K562 (cell line): ENCODE measurements around the gene UBE2B.

Source experiments
- POLR2A ChIP-seq: fragments of 450-650 bp; conservative IDR thresholded peaks from 2 replicates; pipeline ENCODE4 v1.6.1; 2016
- SMAD3 ChIP-seq: fragments of 450-650 bp; formaldehyde crosslinking; conservative IDR thresholded peaks from 2 replicates; pipeline ENCODE4 v1.4.0; 2020; ENCODE audit warnings: mild to moderate bottlenecking
- TEAD1 ChIP-seq, 2 experiments: fragments of 450-650 bp in 1 of 2; sonication (generic) in 1 of 2; formaldehyde crosslinking; IDR thresholded peaks; 2 replicates each; pipeline versions ENCODE4 v1.4.0 to v1.8.0; 2020 to 2022; ENCODE audit warnings: mild to moderate bottlenecking in 2 of 2, missing genetic modification reagents in 1 of 2
- TF ChIP-seq, protein P1 (sequence below): fragments of 250-450 bp; sonication (Bioruptor Pico); IDR thresholded peaks from 2 replicates; pipeline ENCODE4 v1.5.1; 2021; ENCODE audit warnings: mild to moderate bottlenecking
- TF ChIP-seq, protein P2 (sequence below), 3 experiments: IDR thresholded peaks in 2 of 3; conservative IDR thresholded peaks in 1 of 3; 2 replicates each; pipeline ENCODE4 v1.5.1; 2011 to 2012; ENCODE audit warnings: low read length in 3 of 3, mild to moderate bottlenecking in 3 of 3, control low read depth in 2 of 3, improper control_type of control experiment in 1 of 3, inconsistent platforms in 1 of 3, low read depth in 1 of 3, mixed read lengths in 1 of 3, moderate library complexity in 1 of 3; ENCODE audit not compliant: insufficient read depth in 2 of 3
- TF ChIP-seq, protein P3 (sequence below): sonication (generic); formaldehyde crosslinking; IDR thresholded peaks from 2 replicates; pipeline ENCODE4 v1.8.0; 2023; ENCODE audit warnings: missing genetic modification reagents, mild to moderate bottlenecking, borderline replicate concordance

DNA sequence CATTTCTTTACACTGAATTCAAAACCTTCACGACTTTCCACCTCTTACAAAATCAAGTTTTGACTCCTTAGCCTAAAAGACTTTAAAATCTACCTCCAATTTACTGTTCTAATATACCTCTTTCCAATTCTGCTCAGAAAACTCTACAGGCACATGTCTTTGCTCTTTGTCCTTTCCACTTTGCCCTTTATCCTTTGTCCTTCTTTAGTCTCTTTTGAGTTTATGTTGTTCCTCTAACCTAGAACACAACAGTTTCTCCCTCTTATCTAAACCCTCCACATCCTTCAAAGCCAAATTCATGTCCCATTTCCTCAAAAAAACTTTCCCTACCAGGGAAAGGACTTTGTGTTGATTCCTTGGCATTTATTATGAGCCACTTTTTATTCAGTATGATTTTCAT, 5.8 kb upstream of the UBE2B start:
- TF ChIP-seq, protein P1, sequence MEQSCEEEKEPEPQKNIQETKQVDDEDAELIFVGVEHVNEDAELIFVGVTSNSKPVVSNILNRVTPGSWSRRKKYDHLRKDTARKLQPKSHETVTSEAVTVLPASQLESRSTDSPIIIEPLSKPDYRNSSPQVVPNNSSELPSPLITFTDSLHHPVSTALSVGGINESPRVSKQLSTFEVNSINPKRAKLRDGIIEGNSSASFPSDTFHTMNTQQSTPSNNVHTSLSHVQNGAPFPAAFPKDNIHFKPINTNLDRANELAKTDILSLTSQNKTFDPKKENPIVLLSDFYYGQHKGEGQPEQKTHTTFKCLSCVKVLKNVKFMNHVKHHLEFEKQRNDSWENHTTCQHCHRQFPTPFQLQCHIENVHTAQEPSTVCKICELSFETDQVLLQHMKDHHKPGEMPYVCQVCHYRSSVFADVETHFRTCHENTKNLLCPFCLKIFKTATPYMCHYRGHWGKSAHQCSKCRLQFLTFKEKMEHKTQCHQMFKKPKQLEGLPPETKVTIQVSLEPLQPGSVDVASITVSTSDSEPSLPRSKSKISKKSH (CRISPR knock-in tag): no peak
- TF ChIP-seq SMAD3 (no peak), POLR2A (no peak), TEAD1 (CRISPR knock-in tag; IDR thresholded peaks at IDR 0.05) (no peak)
- TF ChIP-seq, protein P2, sequence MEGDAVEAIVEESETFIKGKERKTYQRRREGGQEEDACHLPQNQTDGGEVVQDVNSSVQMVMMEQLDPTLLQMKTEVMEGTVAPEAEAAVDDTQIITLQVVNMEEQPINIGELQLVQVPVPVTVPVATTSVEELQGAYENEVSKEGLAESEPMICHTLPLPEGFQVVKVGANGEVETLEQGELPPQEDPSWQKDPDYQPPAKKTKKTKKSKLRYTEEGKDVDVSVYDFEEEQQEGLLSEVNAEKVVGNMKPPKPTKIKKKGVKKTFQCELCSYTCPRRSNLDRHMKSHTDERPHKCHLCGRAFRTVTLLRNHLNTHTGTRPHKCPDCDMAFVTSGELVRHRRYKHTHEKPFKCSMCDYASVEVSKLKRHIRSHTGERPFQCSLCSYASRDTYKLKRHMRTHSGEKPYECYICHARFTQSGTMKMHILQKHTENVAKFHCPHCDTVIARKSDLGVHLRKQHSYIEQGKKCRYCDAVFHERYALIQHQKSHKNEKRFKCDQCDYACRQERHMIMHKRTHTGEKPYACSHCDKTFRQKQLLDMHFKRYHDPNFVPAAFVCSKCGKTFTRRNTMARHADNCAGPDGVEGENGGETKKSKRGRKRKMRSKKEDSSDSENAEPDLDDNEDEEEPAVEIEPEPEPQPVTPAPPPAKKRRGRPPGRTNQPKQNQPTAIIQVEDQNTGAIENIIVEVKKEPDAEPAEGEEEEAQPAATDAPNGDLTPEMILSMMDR (IDR thresholded peaks at IDR 0.05 in 2 of 3, conservative IDR thresholded peaks at IDR 0.05 in 1 of 3; ENCODE audit: insufficient read depth in 2 of 3, low read depth in 1 of 3, low read length in 3 of 3): no peak
- TF ChIP-seq, protein P3, sequence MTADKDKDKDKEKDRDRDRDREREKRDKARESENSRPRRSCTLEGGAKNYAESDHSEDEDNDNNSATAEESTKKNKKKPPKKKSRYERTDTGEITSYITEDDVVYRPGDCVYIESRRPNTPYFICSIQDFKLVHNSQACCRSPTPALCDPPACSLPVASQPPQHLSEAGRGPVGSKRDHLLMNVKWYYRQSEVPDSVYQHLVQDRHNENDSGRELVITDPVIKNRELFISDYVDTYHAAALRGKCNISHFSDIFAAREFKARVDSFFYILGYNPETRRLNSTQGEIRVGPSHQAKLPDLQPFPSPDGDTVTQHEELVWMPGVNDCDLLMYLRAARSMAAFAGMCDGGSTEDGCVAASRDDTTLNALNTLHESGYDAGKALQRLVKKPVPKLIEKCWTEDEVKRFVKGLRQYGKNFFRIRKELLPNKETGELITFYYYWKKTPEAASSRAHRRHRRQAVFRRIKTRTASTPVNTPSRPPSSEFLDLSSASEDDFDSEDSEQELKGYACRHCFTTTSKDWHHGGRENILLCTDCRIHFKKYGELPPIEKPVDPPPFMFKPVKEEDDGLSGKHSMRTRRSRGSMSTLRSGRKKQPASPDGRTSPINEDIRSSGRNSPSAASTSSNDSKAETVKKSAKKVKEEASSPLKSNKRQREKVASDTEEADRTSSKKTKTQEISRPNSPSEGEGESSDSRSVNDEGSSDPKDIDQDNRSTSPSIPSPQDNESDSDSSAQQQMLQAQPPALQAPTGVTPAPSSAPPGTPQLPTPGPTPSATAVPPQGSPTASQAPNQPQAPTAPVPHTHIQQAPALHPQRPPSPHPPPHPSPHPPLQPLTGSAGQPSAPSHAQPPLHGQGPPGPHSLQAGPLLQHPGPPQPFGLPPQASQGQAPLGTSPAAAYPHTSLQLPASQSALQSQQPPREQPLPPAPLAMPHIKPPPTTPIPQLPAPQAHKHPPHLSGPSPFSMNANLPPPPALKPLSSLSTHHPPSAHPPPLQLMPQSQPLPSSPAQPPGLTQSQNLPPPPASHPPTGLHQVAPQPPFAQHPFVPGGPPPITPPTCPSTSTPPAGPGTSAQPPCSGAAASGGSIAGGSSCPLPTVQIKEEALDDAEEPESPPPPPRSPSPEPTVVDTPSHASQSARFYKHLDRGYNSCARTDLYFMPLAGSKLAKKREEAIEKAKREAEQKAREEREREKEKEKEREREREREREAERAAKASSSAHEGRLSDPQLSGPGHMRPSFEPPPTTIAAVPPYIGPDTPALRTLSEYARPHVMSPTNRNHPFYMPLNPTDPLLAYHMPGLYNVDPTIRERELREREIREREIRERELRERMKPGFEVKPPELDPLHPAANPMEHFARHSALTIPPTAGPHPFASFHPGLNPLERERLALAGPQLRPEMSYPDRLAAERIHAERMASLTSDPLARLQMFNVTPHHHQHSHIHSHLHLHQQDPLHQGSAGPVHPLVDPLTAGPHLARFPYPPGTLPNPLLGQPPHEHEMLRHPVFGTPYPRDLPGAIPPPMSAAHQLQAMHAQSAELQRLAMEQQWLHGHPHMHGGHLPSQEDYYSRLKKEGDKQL (CRISPR knock-in tag): no peak
